Measurements from ENCODE around the gene BPIFB3. TPM values are rescaled to one million over a fixed set of nuclear protein-coding genes. Genes with fewer than 3 reads are reported as not detected.

BPIFB3 gene
- total RNA-seq, 2 donors from 2014 or later, result not detected

DNA sequence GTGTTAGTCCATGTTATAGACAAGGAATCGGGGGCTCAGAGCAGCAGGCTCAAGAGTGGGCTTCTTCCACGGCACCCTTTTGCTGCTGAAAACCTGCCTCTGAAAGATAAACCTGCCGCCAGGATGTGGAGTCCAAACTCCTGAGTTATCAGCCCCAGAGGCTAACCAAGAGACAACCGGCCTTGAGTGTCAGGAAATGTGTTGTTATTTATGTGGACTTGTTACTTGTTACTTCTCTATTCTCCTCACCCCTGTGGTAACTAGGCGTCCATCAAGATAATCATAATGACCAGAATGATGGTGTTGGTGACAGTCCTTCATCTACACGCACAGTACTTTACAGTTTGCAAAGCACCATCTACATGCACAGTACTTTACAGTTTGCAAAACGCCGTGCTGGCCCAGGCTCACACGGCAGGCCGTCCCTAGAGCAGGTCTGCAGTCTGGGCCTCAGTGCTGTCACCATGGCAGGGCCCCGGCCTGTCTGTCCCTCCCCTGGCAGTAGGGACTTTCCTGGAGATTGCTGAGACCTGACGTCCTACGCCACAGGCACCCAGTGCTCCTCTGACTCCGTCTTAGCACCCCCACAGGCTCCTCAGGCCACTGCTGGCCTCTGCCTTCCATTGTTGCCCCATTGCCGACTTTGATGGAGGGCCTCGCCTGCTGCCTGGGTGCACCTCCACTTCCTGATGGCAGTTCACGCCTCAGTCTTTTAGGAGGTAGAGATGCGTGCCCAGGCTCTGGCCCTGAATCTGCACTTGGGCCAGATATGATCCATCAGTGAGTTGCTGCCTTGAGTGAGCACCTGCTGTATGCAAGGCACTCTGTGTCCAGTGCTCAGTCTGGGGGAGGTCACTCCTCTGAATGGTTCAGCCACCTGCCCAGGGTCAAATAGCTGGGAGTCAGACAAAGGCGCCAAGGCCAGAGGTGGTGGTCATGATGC, 16.7 kb downstream of the BPIFB3 start:
- ATAC-seq (ENCODE audit: insufficient number of reproducible peaks, low FRiP score, low read depth) (no peak), DNase-seq (ENCODE audit: low spot score) (no peak)
- Histone ChIP-seq H3K4me3 (no peak overlapping the region), H3K4me1 (ENCODE audit: control insufficient read depth in 1 of 2, low read depth in 2 of 2) (no peaks in the 10 kb centered on the region), H3K36me3 (no peaks in the 10 kb centered on the region), H3K27ac (no peak overlapping the region), H3K27me3 (replicated peaks; ENCODE audit: insufficient read depth) (no peaks in the 10 kb centered on the region), H3K9me3 (no peaks in the 10 kb centered on the region)
- TF ChIP-seq, protein P1, sequence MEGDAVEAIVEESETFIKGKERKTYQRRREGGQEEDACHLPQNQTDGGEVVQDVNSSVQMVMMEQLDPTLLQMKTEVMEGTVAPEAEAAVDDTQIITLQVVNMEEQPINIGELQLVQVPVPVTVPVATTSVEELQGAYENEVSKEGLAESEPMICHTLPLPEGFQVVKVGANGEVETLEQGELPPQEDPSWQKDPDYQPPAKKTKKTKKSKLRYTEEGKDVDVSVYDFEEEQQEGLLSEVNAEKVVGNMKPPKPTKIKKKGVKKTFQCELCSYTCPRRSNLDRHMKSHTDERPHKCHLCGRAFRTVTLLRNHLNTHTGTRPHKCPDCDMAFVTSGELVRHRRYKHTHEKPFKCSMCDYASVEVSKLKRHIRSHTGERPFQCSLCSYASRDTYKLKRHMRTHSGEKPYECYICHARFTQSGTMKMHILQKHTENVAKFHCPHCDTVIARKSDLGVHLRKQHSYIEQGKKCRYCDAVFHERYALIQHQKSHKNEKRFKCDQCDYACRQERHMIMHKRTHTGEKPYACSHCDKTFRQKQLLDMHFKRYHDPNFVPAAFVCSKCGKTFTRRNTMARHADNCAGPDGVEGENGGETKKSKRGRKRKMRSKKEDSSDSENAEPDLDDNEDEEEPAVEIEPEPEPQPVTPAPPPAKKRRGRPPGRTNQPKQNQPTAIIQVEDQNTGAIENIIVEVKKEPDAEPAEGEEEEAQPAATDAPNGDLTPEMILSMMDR (IDR thresholded peaks at IDR 0.05), result no peak

DNA sequence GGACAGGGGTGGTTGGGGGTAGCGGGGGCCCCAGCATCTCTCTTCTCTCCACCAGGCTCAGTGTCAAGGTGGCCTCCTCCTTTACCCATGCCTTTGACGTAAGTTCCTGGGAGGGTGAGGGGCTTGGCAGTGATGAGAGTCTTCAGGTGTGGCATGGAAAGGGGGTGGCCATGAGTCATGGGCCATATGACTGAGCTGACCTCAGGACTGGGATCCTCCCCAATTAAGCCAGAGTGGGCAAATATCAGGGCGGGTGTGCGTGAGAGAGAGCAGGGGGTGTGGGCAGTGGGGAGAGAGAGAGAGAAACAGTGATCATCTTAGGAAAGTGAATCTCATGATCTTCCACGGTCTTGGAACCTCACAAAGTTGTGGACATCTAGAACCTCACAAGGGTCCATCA, 17.5 kb downstream of the BPIFB3 start:
- TF ChIP-seq, protein P1 (IDR thresholded peaks at IDR 0.05), result no peak
- Histone ChIP-seq H3K9me3 (no peaks in the 10 kb centered on the region), H3K4me1 (ENCODE audit: control insufficient read depth in 1 of 2, low read depth in 2 of 2) (no peaks in the 10 kb centered on the region), H3K27ac (no peak overlapping the region), H3K4me3 (no peak overlapping the region), H3K27me3 (replicated peaks; ENCODE audit: insufficient read depth) (no peaks in the 10 kb centered on the region), H3K36me3 (no peaks in the 10 kb centered on the region)
- DNase-seq (ENCODE audit: low spot score) (no peak), ATAC-seq (ENCODE audit: insufficient number of reproducible peaks, low FRiP score, low read depth) (no peak)

DNA sequence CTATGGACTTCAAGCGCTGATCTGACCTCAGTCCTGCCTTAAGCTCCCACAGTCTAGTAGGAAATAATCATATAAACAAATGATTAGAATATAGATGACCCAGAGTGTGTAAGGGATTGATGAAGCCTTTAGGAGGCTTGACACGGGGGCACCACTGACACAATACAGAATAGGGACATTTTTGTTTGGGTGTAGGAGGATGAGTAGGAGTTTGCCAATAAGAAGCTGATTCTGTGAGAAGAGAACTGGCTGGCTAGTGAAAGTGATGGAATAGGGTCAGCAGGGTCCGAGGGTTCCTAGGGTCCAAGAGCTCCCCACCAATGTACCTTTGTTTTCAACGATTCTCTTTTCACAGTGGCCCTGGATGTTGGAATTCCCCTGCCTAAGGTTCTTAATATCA, 18.7 kb downstream of the BPIFB3 start:
- Histone ChIP-seq H3K4me3 (no peak overlapping the region), H3K36me3 (no peaks in the 10 kb centered on the region), H3K9me3 (no peaks in the 10 kb centered on the region), H3K27ac (no peak overlapping the region), H3K27me3 (replicated peaks; ENCODE audit: insufficient read depth) (no peaks in the 10 kb centered on the region), H3K4me1 (ENCODE audit: control insufficient read depth in 1 of 2, low read depth in 2 of 2) (no peaks in the 10 kb centered on the region)
- TF ChIP-seq, protein P1 (IDR thresholded peaks at IDR 0.05), result no peak
- no peak for DNase-seq (ENCODE audit: low spot score)
- ATAC-seq (ENCODE audit: insufficient number of reproducible peaks, low FRiP score, low read depth), result no peak

DNA sequence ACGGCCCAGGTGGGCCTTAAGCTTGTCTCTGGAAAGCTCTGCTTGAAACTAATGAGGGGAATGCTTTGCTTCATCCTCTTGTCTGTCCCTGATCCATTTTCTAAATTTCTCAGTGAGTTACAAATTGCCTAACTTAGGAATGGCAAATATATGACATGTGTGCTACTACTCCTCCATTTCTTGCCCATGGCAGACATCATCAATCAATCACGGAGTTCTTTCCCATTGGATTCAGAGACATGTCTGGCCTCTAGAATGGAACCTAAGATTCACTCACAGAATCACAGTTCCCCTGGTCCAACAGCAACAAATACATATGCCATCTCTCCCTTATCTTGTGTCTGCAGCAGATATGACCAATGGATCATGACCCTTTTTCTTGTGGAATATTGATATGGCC, 19.1 kb downstream of the BPIFB3 start:
- Histone ChIP-seq H3K4me1 (ENCODE audit: control insufficient read depth in 1 of 2, low read depth in 2 of 2) (no peaks in the 10 kb centered on the region), H3K9me3 (no peaks in the 10 kb centered on the region), H3K36me3 (no peaks in the 10 kb centered on the region), H3K4me3 (no peak overlapping the region), H3K27me3 (replicated peaks; ENCODE audit: insufficient read depth) (no peaks in the 10 kb centered on the region), H3K27ac (no peak overlapping the region)
- TF ChIP-seq, protein P1 (IDR thresholded peaks at IDR 0.05), result no peak
- no peak for ATAC-seq (ENCODE audit: insufficient number of reproducible peaks, low FRiP score, low read depth)
- DNase-seq (ENCODE audit: low spot score), result no peak

DNA sequence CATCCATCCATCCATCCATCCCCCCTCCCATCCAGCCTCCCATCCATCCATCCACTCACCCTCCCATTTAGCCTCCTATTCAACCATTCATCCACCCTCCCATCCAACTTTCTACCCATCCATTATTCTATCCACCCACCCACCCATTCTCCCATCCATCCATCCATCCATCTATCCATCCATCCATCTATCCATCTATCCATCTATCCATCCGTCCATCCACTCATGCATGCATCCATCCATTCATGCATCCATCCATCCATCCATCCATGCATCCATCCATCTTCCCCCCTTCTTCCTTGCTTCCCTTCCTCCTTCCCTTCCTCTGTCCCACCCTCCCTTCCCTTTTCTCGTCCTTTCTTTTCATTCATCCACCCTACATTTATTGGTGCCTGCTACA, 21.0 kb downstream of the BPIFB3 start:
- TF ChIP-seq, protein P1 (IDR thresholded peaks at IDR 0.05), result no peak
- Histone ChIP-seq H3K4me1 (ENCODE audit: control insufficient read depth in 1 of 2, low read depth in 2 of 2) (no peaks in the 10 kb centered on the region), H3K9me3 (no peaks in the 10 kb centered on the region), H3K27ac (no peak overlapping the region), H3K4me3 (no peak overlapping the region), H3K27me3 (replicated peaks; ENCODE audit: insufficient read depth) (no peaks in the 10 kb centered on the region), H3K36me3 (no peaks in the 10 kb centered on the region)
- no peak for ATAC-seq (ENCODE audit: insufficient number of reproducible peaks, low FRiP score, low read depth)
- no peak for DNase-seq (ENCODE audit: low spot score)

All from thoracic aorta (tissue), 2 donors.